GM18909 (cell line): ENCODE measurements around the gene LPP.

Experiments
- ATAC-seq: cut with Tn5 transposase; IDR thresholded peaks from one replicate; pipeline ENCODE4 v1.9.1; 2021; ENCODE audit warnings: mild to moderate bottlenecking; ENCODE audit not compliant: unreplicated experiment, poor library complexity

LPP gene

DNA sequence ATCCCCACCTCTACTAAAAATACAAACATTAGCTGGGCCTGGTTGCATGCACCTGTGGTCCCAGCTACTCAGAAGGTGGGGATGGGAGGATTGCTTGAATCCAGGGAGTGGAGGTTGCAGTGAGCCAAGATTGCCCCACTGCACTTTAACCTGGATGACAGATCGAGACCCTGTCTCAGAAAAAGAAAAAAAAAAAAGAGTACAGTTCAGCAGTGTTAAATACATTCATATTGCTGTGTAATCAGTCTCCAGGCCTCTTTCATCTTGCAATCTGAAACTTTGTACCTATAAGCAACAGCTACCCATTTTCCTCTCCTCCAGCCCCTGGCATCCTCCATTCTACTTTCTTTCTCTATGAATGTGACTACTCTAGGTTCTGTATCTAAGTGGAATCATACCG is 61.2 kb downstream of the LPP start:
- ATAC-seq: no peak

DNA sequence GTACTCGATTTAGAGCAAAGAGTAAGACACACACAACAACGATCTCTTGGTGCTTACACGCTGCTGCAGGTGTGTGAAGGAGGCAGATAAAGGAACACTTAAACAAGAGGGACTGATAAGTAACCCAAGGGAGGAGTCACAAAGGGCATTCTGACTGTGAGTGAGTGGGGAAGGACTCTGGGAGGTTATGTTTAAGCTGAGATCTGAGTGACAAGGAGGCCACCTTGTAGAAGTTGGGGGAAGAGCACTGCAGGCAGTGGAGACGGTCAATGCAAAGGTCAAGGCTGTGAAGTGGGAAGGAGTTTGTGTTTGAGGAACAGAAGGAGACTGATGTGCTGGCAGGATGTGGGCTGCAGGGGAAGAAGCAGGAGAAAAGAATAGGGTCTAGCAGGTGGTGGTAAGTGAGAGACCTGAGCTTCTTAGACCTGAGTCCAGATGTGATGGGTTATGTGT is 63.1 kb downstream of the LPP start:
- no peak for ATAC-seq

DNA sequence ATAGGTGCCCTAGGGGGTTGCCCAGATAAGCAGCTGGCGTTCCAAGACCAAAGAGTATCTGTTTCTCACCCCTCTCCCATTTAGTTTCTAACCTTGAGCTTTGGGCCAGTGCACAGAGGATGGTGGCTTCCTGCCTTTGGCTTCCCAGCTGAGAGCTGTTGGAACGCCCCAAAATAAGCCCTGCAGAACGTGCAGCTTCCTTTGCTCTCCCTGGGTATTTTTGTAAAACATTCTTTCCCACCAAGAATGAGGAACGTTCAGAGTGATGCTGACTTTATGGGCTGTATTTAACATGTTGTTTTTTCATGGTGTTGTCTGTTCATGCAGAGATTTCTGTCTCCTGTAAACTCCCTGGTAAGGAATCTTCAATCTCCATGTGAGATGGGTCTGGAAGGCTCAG is 63.8 kb downstream of the LPP start:
- ATAC-seq: no peak

- no peak for ATAC-seq
Observed at GRCh38 chr3:188218603-188219002, 64.6 kb downstream of the LPP start.

- no peak for ATAC-seq
Observed at GRCh38 chr3:188219147-188219546, 65.2 kb downstream of the LPP start.

DNA sequence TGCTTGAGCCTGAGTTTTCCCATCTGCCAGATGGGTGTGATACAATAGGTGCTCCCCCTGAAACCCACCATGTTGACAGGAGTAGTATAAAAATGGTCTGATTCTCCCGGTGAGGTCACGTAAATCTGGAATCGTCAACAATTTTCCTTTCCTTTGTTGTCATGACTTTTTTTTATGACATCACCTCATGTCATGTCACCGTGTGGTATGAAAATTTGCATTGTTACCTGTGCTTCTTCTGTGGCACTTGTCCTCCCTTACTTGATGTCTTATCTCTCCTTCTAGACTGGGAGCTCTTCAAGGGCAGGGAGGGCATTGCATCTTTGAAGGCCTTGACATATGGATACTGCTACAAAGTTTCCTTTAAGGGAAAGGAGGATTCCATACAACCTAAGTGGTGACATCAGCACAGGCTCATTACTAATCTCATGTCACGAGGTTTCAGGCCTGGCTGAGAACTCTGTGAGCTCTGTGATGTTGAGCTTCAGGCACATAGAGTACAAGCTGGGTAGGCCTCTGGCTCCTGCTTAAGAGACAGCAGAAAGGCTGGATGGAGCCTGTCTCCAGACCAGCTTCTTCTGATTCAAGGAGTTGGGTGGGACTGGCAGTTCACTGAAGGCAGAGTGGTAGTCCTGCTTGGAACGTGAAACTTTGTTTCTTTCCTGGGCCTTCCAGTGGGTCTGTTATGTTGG is 66.3 kb downstream of the LPP start:
- no peak for ATAC-seq

- ATAC-seq: no peak
Observed at GRCh38 chr3:188220988-188221818, 67.2 kb downstream of the LPP start.

DNA sequence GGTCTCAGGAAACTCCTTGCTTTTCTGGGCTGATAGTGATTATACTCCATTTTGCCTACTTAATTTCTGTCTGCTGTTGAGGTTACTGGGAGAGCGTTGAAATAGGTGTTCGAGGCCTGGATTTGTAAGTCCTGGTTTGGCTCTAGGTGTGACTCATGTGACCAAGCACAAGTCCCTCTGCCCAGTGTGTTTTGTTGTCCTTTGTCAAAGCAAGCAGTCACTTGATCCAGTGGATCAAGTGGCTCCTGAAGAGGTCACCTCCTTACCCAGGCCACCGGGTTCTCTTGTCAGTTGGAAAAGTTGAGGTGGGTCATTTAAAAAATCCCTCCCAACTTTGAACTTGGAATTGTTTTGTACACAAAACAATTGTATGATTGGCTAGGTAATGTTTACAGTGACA is 70.0 kb downstream of the LPP start:
- ATAC-seq: no peak

DNA sequence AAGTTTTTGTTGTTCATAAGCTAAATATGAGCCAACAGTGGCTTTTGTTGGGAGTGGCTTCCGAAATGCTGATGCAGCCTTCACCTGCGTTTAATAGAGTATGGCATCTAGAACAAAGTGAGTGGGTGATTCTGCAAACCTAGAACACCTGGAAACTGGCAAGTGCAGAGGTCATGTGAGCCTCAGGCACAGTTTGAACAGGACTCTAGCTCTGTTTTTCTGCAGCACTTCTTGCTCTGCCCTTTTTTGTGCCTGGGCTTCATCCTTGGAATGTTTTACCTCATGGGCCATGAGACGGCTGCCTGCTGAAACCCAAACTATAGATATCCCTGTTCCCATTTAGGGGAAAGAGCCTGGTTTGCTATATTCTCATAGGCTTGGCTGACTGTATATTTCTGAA is 73.5 kb downstream of the LPP start:
- ATAC-seq: no peak

DNA sequence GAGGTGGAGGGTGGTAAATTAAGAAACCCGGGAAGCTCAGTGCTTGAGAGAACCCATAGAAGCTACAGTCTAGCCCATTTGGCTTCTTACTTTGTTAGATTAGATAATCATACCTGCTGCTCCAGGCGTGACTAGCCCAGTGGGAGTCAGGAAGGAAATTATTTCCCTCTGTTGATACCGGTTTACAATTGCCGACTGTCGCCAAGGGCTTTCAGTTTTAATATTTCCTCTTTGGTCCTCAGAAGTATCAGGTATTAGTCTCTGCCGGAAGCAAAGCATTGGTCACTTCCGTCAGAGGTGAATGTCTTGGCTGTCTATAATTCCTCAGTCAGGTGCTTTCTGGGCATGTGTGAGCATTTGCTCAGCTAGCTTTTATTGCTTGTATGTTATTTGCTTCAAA is 75.2 kb downstream of the LPP start:
- no peak for ATAC-seq

DNA sequence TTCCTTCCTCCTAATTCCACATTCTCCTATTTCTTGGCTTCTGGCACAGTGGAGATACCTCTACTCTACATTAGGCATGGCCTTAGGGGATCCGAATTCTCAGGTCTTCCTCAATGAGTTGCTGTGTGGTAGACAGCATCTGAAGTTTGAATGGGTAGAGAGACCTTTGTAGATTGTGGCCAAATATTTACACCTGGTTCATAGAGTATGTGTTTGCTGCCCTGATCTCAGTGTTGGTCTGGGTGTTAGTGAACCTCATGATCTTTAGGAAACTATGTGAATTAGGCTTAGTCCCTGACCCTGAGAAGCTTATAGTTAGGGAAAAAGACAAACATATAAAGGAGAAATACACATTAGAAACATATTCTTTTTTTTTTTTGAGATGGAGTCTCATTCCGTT is 75.8 kb downstream of the LPP start:
- ATAC-seq: no peak

DNA sequence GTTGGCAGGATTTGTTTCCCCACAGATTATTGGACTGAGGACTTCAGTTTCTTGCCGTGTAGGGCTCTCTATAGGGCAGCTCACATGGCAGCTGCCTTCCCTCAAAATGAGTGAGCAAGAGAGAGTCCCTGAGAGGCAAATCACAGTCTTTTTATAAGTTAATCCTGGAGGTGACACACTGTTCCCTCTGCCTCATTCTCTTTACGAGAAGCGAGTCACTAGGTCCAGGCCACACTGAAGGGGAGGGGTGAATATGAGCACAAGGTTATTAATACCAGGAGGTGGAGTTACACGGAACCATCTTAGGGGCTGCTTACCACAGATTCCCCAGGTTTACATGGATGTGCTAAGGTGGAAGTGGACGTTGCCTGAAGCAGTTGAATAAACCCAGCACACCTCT is 77.0 kb downstream of the LPP start:
- no peak for ATAC-seq

DNA sequence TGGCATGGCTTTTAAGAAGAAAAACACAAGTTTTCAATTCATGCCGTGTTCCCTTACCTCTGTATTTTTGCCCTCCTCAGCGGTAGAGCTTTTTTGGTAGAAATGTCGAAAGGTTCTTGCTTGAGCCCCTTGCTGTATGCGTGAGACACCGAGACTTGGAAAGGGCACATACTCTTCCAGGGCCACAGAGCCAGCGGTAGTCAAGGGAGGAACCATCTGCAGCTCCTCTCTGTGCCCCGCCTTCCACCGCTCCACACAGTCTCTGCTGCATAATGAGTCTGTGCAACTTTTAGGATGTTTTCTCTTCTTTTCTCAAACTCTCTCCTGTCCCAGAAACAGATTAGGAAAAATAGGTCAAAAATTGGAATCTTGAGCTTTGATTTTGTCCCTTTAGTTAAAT is 77.5 kb downstream of the LPP start:
- no peak for ATAC-seq

DNA sequence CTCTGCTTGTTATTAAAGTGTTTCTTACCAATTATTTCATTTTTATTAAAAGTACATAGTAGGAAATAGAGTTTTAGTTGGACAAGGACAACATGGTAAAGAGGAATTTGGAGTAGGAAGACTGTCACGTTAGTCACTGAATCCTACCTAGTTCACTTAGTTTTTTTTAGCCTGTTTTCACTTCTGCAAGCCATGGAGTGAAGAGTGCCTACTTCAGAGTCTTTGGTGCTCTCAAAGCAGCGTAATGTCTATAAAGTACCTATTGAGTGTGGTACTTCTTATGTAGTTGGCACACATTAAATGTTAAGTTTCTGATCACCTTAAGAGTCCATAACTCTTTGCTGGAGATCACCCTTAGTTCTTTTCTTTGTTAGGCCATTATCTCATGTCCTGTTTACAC is 78.7 kb downstream of the LPP start:
- no peak for ATAC-seq

DNA sequence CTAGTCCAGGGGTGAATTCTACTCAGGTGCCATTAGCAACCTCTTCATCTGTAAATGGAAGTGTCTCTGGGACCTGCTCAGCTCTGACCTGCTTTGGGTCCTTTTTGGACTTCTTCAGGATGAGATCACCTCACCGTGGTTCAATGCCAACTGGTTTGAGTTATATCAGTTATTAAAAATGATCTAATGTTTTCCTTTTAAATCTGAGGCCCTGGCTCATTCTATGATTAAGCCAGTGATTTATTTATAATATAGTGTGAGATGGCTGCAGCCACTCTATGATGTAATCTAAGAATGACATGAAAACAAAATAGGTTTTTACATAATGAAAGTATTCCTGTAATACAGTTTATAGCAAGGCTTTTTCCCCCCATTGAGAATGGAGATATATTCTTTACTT is 79.4 kb downstream of the LPP start:
- ATAC-seq: no peak

- no peak for ATAC-seq
Observed at GRCh38 chr3:188234132-188234531, 80.2 kb downstream of the LPP start.

DNA sequence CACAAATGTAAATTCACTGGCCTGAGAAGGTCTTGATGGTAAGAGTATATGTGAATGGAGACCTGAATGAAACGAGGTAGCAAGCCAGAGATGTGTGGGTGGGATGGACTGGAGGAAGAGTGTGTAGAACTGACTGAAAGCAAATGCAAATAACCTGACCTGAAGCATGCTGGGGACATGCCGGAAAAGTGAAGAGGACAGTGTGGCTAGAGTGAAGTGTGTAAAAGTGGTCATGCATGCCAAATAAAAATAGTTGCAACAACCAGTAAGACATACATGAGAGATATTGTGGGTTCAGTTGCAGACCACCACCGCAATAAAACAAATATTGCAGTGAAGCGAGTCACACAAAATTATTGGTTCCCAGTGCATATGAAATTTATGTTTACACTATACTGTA is 82.3 kb downstream of the LPP start:
- ATAC-seq: no peak

GRCh38 chr3:188239035-188239434 is 85.1 kb downstream of the LPP start:
- ATAC-seq: no peak

DNA sequence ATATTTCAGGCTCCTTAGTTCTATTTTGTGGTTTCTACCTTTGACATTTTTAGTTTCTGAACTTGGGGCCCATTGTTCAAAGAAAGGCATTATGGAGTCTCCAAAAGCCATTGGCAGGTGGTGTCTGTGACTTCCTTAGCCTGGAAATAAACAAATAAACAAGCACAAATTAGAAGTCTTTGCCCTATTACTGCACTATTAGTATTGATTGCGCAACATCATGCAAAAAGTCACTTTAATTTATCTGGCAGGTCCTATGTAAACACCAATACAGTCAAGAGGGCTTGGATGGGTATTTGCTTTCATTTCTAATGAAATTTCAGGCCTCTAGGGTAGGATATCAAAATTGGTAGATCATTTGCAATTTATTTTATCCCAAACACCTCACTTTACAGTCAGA is 85.6 kb downstream of the LPP start:
- no peak for ATAC-seq

DNA sequence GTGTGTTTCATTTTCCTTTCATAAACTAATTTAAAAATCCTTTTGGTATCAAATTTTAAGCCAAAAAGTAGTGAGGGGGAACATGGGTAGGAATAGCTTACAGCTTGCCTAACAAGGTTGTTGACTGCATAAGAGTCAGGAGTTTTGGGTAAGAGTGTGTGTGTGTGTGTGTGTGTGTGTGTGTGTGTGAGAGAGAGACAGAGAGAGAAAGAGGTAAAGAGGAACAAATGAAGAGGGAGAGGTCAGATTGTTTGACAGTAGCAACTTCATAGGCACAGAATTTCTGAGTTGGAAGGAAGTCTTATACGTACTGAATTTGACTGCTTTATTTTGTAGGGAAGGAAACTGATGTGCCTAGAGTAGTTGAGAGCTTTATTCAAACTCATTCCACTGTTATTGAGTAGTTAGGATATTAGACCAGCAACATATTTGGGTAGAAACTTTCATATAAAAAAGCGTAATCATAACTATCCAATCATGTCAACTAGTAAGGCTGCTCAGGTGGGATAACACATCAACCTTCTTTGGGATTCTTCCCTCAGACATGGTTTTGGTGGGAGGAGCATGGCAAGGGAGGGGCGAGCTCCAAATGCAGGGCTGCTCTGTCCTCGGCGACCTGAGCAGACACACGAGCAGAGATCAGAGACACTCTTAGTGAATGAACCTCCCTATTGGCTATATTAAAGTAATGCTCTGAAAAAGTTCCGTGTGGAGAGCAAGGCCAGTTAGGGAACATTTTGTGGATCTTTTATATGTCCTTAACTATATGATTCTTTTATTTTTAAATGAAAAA is 86.4 kb downstream of the LPP start:
- no peak for ATAC-seq

- no peak for ATAC-seq
Observed at GRCh38 chr3:188241072-188241471, 87.1 kb downstream of the LPP start.
